RWPE1 (cell line): ENCODE measurements around the gene CEP128.

Experiments
- CTCF ChIA-PET: fragments of 350-600 bp; sonication (Branson Sonifier 250); formaldehyde crosslinking; extraction: SDS; loops from one replicate; lab custom pipeline; 2021; lab: Yijun Ruan, JAX
- POLR2A ChIA-PET: fragments of 400-600 bp; formaldehyde crosslinking; extraction: SDS; loops from one replicate; lab custom pipeline; 2020; ENCODE audit warnings: antibody characterized with exemption; ENCODE audit not compliant: low non-redundant PET; lab: Yijun Ruan, JAX
- DNase-seq: peaks from one replicate; pipeline ENCODE4 v3.0.0; 2012; ENCODE audit warnings: low spot score
- H3K27ac ChIP-seq: fragments of 450-650 bp; 2 replicates; pipeline ENCODE4 v1.5.1; 2017
- TF ChIP-seq, protein P1 (sequence below): fragments of 450-650 bp; conservative IDR thresholded peaks from 2 replicates; pipeline ENCODE4 v1.5.1; 2017; ENCODE audit warnings: low read depth, mild to moderate bottlenecking

Gene CEP128

DNA sequence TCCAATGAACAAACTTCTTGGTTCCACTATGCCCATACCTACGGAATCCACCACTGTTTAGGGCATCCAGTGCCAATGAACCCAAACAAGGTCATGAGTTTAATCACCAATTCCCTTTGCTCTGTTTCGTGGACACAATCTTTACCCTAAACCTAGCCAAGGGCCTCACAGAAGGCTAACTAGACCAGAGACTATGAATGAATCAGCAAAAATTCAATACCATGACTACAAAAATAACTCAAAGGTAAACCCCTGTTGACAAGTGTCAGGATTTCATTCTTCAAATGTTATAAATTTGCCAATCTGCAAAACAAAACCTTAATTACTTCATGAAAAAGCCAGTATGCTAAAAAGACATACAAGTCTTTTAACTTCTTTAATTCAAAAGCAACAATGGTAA is 96.7 kb downstream of the CEP128 start:
- no peak overlapping the region for H3K27ac ChIP-seq
- TF ChIP-seq, protein P1, sequence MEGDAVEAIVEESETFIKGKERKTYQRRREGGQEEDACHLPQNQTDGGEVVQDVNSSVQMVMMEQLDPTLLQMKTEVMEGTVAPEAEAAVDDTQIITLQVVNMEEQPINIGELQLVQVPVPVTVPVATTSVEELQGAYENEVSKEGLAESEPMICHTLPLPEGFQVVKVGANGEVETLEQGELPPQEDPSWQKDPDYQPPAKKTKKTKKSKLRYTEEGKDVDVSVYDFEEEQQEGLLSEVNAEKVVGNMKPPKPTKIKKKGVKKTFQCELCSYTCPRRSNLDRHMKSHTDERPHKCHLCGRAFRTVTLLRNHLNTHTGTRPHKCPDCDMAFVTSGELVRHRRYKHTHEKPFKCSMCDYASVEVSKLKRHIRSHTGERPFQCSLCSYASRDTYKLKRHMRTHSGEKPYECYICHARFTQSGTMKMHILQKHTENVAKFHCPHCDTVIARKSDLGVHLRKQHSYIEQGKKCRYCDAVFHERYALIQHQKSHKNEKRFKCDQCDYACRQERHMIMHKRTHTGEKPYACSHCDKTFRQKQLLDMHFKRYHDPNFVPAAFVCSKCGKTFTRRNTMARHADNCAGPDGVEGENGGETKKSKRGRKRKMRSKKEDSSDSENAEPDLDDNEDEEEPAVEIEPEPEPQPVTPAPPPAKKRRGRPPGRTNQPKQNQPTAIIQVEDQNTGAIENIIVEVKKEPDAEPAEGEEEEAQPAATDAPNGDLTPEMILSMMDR, result no peak
- ChIA-PET CTCF (no interaction called here), POLR2A (no interaction called here)
- DNase-seq, result no peak

DNA sequence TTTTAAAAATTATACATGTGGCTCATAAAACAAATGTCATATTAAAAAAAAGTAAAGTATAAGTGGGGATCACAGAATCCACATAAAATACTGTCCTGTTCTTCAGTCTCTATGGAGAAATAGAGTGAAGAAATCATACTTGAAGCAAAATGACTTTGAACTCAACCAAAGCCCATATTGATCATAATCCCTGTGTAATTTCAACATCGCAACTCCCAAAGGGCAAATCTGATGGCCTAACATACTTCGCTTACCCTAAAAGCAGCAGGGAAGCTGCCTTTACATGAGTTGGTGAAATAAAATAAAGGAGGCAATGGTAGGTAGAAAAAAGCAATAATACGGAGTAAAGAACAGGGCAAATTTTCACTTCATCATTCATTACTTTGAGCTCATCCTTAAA is 101.8 kb downstream of the CEP128 start:
- TF ChIP-seq, protein P1, result no peak
- ChIA-PET POLR2A (no interaction called here), CTCF (no interaction called here)
- H3K27ac ChIP-seq, result no peak overlapping the region
- DNase-seq, result no peak

- TF ChIP-seq, protein P1, result no peak
- POLR2A ChIA-PET, result no interaction called here
- no peak for DNase-seq
- H3K27ac ChIP-seq, result no peak overlapping the region
- CTCF ChIA-PET, result no interaction called here
These were observed 131.9 kb downstream of the CEP128 start for GRCh38 chr14:80809663-80810062.

DNA sequence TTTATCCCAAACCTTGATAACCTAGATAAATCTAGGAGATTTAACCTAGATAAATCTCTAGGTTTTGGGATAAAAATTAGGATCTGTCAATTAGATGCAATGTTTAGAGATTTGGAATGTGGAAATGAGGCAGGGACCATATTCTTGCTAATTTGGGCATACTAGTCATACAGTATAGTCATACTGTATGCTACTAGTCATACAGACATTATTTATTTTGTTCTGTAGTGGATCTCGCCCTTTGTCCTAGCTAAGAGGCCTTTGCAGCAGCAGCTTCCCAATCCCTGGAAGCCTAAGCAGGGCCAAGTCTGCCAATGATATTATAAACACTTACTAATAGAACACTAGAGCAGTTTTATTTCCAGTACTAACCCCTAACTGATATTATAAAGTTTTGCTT is 136.4 kb downstream of the CEP128 start:
- TF ChIP-seq, protein P1, result no peak
- H3K27ac ChIP-seq, result no peak overlapping the region
- POLR2A ChIA-PET, result no interaction called here
- CTCF ChIA-PET, result no interaction called here
- no peak for DNase-seq

DNA sequence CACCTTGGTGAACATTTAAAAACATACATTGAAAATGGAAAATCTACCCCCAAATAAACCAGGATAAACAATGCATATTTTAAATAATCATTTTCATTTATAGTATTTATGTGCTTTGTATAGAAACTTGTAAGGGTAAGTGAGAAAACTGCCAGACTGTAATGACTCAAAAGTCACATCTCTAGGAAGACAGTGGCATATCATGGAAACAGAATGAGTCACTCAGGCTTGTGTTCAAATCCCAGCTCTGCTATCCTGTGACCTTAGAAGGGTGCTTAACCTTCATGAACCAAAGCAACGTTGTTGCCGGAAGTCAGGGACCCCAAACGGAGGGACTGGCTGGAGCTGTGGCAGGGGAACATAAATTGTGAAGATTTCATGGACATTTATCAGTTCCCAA is 142.7 kb downstream of the CEP128 start:
- CTCF ChIA-PET, result no interaction called here
- no peak for DNase-seq

GRCh38 chr14:80798211-80798610 is 143.3 kb downstream of the CEP128 start:
- no peak for DNase-seq
- ChIA-PET POLR2A (no interaction called here), CTCF (no interaction called here)
- H3K27ac ChIP-seq, result no peak overlapping the region
- TF ChIP-seq, protein P1, result no peak

More for the DNA sequence above, 142.7 kb downstream of the CEP128 start:
- H3K27ac ChIP-seq, result no peak overlapping the region
- POLR2A ChIA-PET, result no interaction called here
- TF ChIP-seq, protein P1, result no peak

DNA sequence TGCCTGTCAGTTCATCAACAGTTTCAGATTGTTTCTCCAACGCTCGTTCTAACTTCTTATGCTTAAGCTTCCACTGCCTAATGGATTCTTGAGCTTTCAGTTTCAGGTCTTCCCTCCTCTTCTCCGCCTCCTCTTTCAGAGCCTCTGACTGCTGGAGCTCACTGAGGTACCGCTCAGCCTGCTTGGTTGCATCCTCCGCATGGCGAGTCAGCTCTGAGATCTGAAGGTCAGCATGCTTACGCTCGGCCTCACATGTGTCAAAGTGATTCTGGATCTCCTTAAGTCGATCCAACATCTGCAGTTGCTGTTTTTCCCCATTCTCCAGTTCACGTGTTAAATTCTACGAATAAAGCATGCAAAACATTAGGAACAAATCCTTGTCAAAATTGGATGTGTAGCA is 148.8 kb downstream of the CEP128 start:
- DNase-seq, result no peak
- TF ChIP-seq, protein P1, result no peak
- ChIA-PET CTCF (no interaction called here), POLR2A (no interaction called here)
- H3K27ac ChIP-seq, result no peak overlapping the region
